Measurements from ENCODE around the gene SPTBN4.
"Not testable (repeated sequence)": the region's sequence is repeated elsewhere in the genome, so short reads cannot be mapped to it uniquely, and the experiment has no call there.

The SPTBN4 gene

DNA sequence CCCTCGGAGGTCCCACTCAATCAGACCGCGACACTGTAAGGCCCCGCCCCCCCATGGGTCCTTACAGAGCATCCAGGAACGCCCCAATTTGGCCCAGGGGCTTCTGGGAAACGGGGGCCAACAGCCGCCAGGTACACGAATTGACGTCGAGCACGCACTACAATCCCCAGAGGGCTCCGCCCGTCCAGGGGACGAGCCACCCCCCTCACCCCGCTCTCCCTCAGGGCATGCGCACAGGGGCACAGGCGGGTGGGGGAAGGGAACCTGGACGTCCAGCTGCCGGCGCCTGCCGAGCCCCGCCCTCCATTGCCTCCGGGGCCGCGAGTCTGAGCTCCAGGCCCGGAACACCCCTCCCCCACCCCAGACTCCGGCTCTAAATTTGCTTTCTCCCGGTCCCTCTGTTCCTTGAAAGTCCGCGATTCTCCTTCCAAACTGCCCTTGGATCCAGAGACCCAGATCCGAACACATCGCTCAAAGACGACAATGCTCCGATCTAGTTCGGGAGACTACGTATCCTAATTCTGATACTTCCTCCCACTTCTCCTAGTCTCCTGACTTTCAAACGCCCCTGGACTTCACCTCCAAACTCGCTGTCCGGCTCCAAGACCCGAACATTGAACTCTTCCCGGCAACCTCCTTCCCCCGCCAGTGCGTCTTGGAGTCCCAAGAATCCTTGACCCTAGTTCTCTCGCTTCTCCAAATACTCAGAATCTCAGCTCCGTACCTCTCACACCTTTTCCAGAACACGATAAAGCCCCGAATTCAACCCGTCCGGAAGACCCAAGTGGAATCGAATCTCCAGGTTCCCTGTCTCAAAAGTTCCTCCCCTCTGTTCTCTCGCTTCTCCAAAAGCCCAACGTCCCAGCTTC, 23.4 kb upstream of the SPTBN4 start:
- DNase-seq (ENCODE audit: low read depth) = peak; percentile 100

DNA sequence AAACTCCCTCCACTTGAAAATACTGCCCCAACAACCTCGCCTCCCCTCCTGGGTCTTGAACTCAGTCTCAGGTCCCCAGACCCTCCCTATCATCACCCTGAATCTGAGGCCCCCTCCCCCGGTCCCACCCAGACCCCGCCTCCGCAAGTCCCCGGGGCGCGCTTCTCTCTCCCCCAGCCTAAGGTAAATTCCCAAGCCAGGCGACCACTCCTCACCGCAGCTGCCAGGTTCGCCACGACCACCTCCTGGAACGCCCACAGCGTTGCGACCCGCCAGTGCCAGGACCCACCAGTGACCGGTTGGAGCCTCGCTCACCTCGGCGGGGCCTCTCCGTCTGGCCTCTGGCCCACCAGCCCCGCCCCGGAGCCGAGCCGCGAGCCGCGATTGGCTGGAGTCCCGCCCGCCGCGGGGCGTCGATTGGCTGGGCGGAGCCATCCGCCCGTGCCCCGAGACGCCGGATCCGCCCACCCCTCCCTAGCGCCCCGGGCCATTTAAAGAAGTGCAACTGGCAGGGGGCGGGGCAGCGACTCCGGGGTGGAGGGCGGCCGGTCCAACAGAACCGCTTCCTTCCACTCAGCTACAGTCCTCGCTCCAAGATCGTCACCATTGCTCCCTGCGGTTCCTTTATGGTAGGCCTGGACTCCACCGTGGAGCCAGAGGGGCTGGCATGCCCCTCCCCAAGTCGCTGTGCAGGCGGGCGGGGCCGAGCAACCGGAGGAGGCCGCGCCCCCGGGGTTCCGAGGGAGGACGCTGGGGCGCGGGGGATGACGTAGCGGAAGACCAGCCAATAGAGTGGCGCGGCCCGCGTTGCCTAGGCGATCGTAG, 22.6 kb upstream of the SPTBN4 start, which contains the start of gene SERTAD3:
SERTAD3 (minus strand) TSS at position 336 of the 825 bp plus-strand sequence. CDS start 2,255 bp downstream, outside the sequence.
- H3K36me3 ChIP-seq (ENCODE audit: control insufficient read depth, insufficient read depth, low read length, severe bottlenecking) = peaks cover 28% of the 10 kb centered on the region
- H3K27me3 ChIP-seq (replicated peaks; ENCODE audit: control insufficient read depth, insufficient read depth, low read length) = no peaks in the 10 kb centered on the region
- DNase-seq (ENCODE audit: low read depth) = peak; percentile 99
- peak within 1 kb of the TSS; percentile 100 for H3K4me3 ChIP-seq (ENCODE audit: low read length)
- H3K9me3 ChIP-seq (ENCODE audit: control insufficient read depth, low read length) = no peaks in the 10 kb centered on the region
- peaks cover 37% of the 10 kb centered on the region for H3K4me1 ChIP-seq (ENCODE audit: control insufficient read depth, insufficient read depth, low read length)
- H3K9ac ChIP-seq (ENCODE audit: low read length) = peak within 1 kb of the TSS; percentile 100

More for the DNA sequence above, 23.4 kb upstream of the SPTBN4 start:
- no peaks in the 10 kb centered on the region for H3K9me3 ChIP-seq (ENCODE audit: control insufficient read depth, low read length)
- H3K4me3 ChIP-seq (ENCODE audit: low read length) = peak overlapping the region; percentile 100
- H3K9ac ChIP-seq (ENCODE audit: low read length) = peak overlapping the region; percentile 100
- peaks cover 37% of the 10 kb centered on the region for H3K4me1 ChIP-seq (ENCODE audit: control insufficient read depth, insufficient read depth, low read length)
- peaks cover 24% of the 10 kb centered on the region for H3K36me3 ChIP-seq (ENCODE audit: control insufficient read depth, insufficient read depth, low read length, severe bottlenecking)
- no peaks in the 10 kb centered on the region for H3K27me3 ChIP-seq (replicated peaks; ENCODE audit: control insufficient read depth, insufficient read depth, low read length)

DNA sequence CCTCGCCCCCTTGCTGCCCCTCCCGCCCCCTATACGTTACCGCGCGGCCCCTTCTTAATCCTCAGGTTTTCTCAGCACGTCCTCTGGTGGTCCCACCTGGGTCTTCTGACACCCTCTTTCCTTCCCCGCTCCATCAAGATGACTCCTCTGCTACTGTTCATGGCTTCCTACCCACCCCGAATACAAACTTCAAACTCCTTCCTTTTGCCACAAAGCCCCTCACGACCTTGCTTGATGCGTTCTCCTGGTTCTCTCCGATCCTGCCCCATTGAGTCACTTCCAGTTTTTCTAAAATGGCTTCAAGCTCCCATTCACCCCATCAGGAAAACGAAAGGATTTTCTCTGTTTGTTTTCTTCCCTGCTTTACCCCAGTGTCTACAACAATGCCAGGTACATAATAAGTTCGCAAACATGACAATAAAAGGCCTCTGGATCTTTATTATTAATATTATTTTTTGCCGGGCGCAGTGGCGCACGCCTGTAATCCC, 21.9 kb upstream of the SPTBN4 start:
- Histone ChIP-seq H3K4me3 (ENCODE audit: low read length) (peak overlapping the region; percentile 100), H3K4me1 (ENCODE audit: control insufficient read depth, insufficient read depth, low read length) (peaks cover 37% of the 10 kb centered on the region), H3K9me3 (ENCODE audit: control insufficient read depth, low read length) (no peaks in the 10 kb centered on the region), H3K9ac (ENCODE audit: low read length) (peak overlapping the region; percentile 100), H3K36me3 (ENCODE audit: control insufficient read depth, insufficient read depth, low read length, severe bottlenecking) (peaks cover 28% of the 10 kb centered on the region), H3K27me3 (replicated peaks; ENCODE audit: control insufficient read depth, insufficient read depth, low read length) (no peaks in the 10 kb centered on the region)
- DNase-seq (ENCODE audit: low read depth) = no peak

DNA sequence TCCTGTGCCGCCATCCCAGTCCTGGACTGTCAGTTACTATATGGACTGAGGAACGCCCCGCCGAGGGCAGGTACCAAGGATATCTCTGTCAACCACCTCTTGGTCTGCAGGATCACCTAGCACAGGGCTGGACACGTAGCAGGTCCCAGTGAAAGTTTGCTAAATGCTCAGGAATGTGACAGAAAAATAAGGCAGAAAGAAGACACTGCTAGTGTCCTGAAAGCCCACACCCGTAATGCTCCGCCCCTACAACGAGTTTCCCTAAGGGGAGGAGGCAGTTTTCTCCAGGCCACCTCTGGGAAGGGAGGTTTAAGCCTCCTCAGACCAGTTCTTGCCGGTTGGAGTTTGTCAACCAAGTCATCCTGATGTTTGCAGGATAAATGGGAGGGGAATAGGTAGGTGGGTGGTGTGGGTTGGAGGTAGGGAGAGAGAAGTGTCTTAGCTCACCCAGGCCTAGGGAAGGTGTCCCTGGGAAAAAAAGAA, 21.0 kb upstream of the SPTBN4 start:
- Histone ChIP-seq H3K36me3 (ENCODE audit: control insufficient read depth, insufficient read depth, low read length, severe bottlenecking) (peaks cover 19% of the 10 kb centered on the region), H3K9ac (ENCODE audit: low read length) (peak overlapping the region; percentile 4), H3K9me3 (ENCODE audit: control insufficient read depth, low read length) (no peaks in the 10 kb centered on the region), H3K4me3 (ENCODE audit: low read length) (no peak overlapping the region), H3K4me1 (ENCODE audit: control insufficient read depth, insufficient read depth, low read length) (peaks cover 28% of the 10 kb centered on the region), H3K27me3 (replicated peaks; ENCODE audit: control insufficient read depth, insufficient read depth, low read length) (no peaks in the 10 kb centered on the region)
- no peak for DNase-seq (ENCODE audit: low read depth)

DNA sequence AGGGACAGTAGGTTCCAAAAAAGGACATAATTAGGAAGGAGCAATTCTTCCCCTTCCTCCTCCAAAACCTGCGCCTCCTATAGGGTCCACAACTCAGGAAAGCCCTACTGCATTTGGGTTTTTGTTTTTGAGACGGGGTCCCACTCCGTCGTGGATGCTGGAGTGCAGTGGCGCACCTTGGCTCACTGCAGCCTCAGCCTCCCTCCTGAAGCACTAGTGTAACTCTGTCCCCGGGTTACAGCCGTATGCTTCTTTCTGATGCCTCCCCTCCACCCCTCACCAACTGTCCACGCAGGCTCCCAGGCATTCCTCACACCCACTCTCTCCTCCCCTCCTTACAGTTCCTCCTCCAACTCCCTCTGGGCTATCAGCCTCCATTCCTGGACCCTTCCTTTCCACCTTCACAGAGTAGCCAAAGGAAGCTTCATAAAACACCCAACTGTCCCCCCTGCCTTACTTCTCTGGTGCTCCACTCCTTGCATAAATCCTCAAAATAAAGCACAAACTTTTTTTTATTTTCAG, 20.5 kb upstream of the SPTBN4 start:
- peaks cover 14% of the 10 kb centered on the region for H3K36me3 ChIP-seq (ENCODE audit: control insufficient read depth, insufficient read depth, low read length, severe bottlenecking)
- H3K9me3 ChIP-seq (ENCODE audit: control insufficient read depth, low read length) = no peaks in the 10 kb centered on the region
- no peaks in the 10 kb centered on the region for H3K27me3 ChIP-seq (replicated peaks; ENCODE audit: control insufficient read depth, insufficient read depth, low read length)
- H3K9ac ChIP-seq (ENCODE audit: low read length) = no peak overlapping the region
- no peak for DNase-seq (ENCODE audit: low read depth)
- peaks cover 28% of the 10 kb centered on the region for H3K4me1 ChIP-seq (ENCODE audit: control insufficient read depth, insufficient read depth, low read length)
- H3K4me3 ChIP-seq (ENCODE audit: low read length) = no peak overlapping the region

DNA sequence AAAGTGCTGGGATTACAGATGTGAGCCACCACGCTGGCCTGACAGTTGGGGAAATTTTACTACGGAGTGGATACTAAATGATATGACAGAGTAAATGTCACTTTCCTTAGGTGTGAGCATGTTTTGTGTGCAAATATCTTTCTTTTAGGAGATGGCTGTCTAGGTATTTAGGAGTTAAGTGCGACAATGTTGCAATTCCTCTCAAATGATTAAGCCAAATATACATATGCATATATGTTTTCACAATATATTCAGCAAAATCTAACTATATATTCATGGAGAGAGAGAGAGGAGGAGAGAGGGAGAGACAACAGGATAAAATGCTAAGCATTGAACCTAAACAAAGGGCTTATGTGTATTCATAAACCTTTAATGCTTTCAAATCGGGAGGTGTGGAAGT, 17.3 kb upstream of the SPTBN4 start:
- peaks cover 15% of the 10 kb centered on the region for H3K4me1 ChIP-seq (ENCODE audit: control insufficient read depth, insufficient read depth, low read length)
- DNase-seq (ENCODE audit: low read depth) = no peak
- peaks cover 8% of the 10 kb centered on the region for H3K36me3 ChIP-seq (ENCODE audit: control insufficient read depth, insufficient read depth, low read length, severe bottlenecking)
- no peak overlapping the region for H3K9ac ChIP-seq (ENCODE audit: low read length)
- no peaks in the 10 kb centered on the region for H3K27me3 ChIP-seq (replicated peaks; ENCODE audit: control insufficient read depth, insufficient read depth, low read length)
- no peak overlapping the region for H3K4me3 ChIP-seq (ENCODE audit: low read length)
- no peaks in the 10 kb centered on the region for H3K9me3 ChIP-seq (ENCODE audit: control insufficient read depth, low read length)

DNA sequence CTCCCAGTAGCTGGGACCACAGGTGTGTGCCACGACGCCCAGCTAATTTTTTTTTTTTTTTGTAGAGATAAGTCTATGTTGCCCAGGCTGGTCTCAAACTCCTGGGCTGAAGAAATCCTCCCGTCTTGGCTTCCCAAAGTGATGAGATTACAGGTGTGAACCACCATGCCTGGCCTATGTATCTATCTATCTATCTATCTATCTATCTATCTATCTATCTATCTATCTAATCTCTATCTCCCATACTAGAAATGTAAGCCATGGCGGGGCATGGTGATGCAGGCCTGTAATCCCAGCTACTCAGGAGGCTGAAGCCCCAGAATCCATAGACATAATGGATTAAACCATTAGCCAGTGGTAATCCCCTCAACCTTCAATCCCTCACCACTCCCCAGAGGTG, 16.1 kb upstream of the SPTBN4 start:
- DNase-seq (ENCODE audit: low read depth) = no peak
- peaks cover 10% of the 10 kb centered on the region for H3K4me1 ChIP-seq (ENCODE audit: control insufficient read depth, insufficient read depth, low read length)
- no peaks in the 10 kb centered on the region for H3K27me3 ChIP-seq (replicated peaks; ENCODE audit: control insufficient read depth, insufficient read depth, low read length)
- no peak overlapping the region for H3K9ac ChIP-seq (ENCODE audit: low read length)
- no peaks in the 10 kb centered on the region for H3K9me3 ChIP-seq (ENCODE audit: control insufficient read depth, low read length)
- no peak overlapping the region for H3K4me3 ChIP-seq (ENCODE audit: low read length)
- peaks cover 8% of the 10 kb centered on the region for H3K36me3 ChIP-seq (ENCODE audit: control insufficient read depth, insufficient read depth, low read length, severe bottlenecking)

DNA sequence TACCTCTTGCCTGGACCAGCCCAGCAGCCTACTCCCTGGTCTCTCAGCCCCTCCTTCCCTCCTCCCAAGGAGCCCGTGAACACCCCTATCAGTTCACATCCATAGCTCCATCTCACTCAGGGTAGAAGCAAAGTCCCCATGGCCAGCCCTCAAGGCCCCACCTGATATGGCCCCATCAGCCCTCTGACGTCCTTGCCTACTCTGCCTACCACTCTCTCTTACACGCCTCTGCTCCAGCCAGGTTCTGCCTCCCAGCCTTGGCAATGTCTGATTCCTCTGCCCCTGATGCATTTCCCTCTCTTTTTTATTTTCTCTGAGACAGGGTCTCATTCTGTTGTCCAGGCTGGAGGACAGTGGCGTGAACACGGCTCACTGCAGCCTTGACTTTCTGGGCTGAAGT, 14.8 kb upstream of the SPTBN4 start:
- Histone ChIP-seq H3K9me3 (ENCODE audit: control insufficient read depth, low read length) (no peaks in the 10 kb centered on the region), H3K36me3 (ENCODE audit: control insufficient read depth, insufficient read depth, low read length, severe bottlenecking) (peaks cover 8% of the 10 kb centered on the region), H3K4me1 (ENCODE audit: control insufficient read depth, insufficient read depth, low read length) (peaks cover 5% of the 10 kb centered on the region), H3K4me3 (ENCODE audit: low read length) (no peak overlapping the region), H3K9ac (ENCODE audit: low read length) (no peak overlapping the region), H3K27me3 (replicated peaks; ENCODE audit: control insufficient read depth, insufficient read depth, low read length) (no peaks in the 10 kb centered on the region)
- no peak for DNase-seq (ENCODE audit: low read depth)

DNA sequence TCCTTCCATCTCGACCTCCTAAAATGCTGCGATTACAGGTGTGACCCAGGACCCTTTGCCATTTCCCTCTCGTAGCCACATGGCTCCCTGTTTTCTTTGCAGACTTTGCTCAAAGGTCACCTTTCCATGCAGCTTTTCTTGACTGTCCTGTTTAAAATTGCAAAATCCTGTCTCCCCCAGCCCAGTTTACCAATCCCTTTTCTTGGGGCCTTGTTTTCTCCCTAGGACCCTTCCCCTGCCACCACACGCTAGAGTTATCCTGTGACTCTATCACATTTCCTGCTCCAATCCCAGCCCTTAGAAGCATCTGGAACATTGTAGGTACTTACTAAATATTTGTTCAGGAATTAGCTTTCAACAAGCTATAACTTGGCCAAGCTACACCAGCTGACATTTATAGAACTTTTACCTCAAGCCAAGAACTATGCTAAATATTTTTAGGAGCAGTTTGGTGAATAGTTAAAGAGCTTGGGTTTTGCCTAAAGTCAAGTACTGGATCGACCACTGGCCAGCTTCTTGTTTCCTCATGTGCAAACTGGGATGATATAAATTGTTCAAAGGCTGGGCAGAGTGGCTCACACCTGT, 13.6 kb upstream of the SPTBN4 start:
- no peaks in the 10 kb centered on the region for H3K9me3 ChIP-seq (ENCODE audit: control insufficient read depth, low read length)
- peaks cover 5% of the 10 kb centered on the region for H3K4me1 ChIP-seq (ENCODE audit: control insufficient read depth, insufficient read depth, low read length)
- H3K9ac ChIP-seq (ENCODE audit: low read length) = no peak overlapping the region
- H3K27me3 ChIP-seq (replicated peaks; ENCODE audit: control insufficient read depth, insufficient read depth, low read length) = no peaks in the 10 kb centered on the region
- H3K36me3 ChIP-seq (ENCODE audit: control insufficient read depth, insufficient read depth, low read length, severe bottlenecking) = peaks cover 4% of the 10 kb centered on the region
- no peak for DNase-seq (ENCODE audit: low read depth)
- no peak overlapping the region for H3K4me3 ChIP-seq (ENCODE audit: low read length)

DNA sequence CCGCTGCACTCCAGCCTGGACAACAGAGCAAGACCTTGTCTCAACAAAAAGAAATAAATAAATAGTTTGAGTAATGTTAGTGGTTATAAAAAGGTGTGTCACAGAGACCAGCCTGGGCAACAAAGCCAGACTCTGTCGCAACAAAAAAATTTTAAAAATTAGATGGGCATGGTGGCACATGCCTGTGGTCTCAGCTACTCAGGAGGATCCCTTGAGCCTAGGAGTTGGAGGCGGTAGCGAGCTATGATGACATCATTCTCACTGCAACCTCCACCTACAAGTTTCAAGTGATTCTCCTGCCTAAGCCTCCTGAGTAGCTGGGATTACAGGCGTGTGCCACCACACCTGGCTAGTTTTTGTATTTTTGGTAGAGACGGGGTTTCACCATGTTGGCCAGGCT, 12.9 kb upstream of the SPTBN4 start:
- H3K36me3 ChIP-seq (ENCODE audit: control insufficient read depth, insufficient read depth, low read length, severe bottlenecking); H3K4me1 ChIP-seq (ENCODE audit: control insufficient read depth, insufficient read depth, low read length); H3K9me3 ChIP-seq (ENCODE audit: control insufficient read depth, low read length); H3K27me3 ChIP-seq (replicated peaks; ENCODE audit: control insufficient read depth, insufficient read depth, low read length); H3K9ac ChIP-seq (ENCODE audit: low read length); H3K4me3 ChIP-seq (ENCODE audit: low read length); DNase-seq (ENCODE audit: low read depth): not testable (repeated sequence)
